ENCODE results near the gene HELT.

Gene HELT

GRCh38 chr4:185004562-185005218, 13.6 kb upstream of the HELT start:
- peak; percentile 74 for DNase-seq

GRCh38 chr4:185005219-185005819, 13.0 kb upstream of the HELT start:
- DNase-seq = peak; percentile 91

GRCh38 chr4:185011408-185011807, 6.9 kb upstream of the HELT start:
- DNase-seq = peak; percentile 51

- DNase-seq = no peak
These were observed 4.7 kb upstream of the HELT start for GRCh38 chr4:185013417-185014125.

GRCh38 chr4:185015108-185015507, 3.2 kb upstream of the HELT start:
- no peak for DNase-seq

GRCh38 chr4:185016101-185016940, 2.0 kb upstream of the HELT start:
- DNase-seq = no peak

- DNase-seq = peak; percentile 64
These were observed 1.1 kb upstream of the HELT start for GRCh38 chr4:185016946-185017758.

- peak; percentile 83 for DNase-seq
These were observed 655 bp downstream of the HELT start for GRCh38 chr4:185018834-185019455.

GRCh38 chr4:185019456-185020292, 1.4 kb downstream of the HELT start:
- DNase-seq = peak; percentile 67

- peak; percentile 80 for DNase-seq
These were observed 2.1 kb downstream of the HELT start for GRCh38 chr4:185020293-185020808.

GRCh38 chr4:185020863-185021761, 2.8 kb downstream of the HELT start:
- peak; percentile 10 for DNase-seq

- DNase-seq = no peak
These were observed 5.2 kb downstream of the HELT start for GRCh38 chr4:185023471-185023870.

- DNase-seq = no peak
These were observed 10.3 kb downstream of the HELT start for GRCh38 chr4:185028625-185029024.

GRCh38 chr4:185031611-185032010, 13.3 kb downstream of the HELT start:
- DNase-seq = no peak

- DNase-seq = no peak
These were observed 14.8 kb downstream of the HELT start for GRCh38 chr4:185033072-185033471.

- DNase-seq = no peak
These were observed 15.7 kb downstream of the HELT start for GRCh38 chr4:185033950-185034349.

- DNase-seq = no peak
These were observed 17.0 kb downstream of the HELT start for GRCh38 chr4:185035284-185035683.

GRCh38 chr4:185036019-185036418, 17.7 kb downstream of the HELT start:
- DNase-seq = no peak

GRCh38 chr4:185036842-185037241, 18.6 kb downstream of the HELT start:
- DNase-seq = no peak

Data from DMS53 (cell line).